GM15510 (cell line): Measurements from ENCODE around the gene CLEC16A.

ENCODE experiments used
- POLR2A ChIP-seq: IDR thresholded peaks from 3 replicates; pipeline ENCODE4 v1.6.1; 2011; ENCODE audit warnings: borderline replicate concordance; ENCODE audit not compliant: insufficient read length; ENCODE audit errors: extremely low read depth

The CLEC16A gene

DNA sequence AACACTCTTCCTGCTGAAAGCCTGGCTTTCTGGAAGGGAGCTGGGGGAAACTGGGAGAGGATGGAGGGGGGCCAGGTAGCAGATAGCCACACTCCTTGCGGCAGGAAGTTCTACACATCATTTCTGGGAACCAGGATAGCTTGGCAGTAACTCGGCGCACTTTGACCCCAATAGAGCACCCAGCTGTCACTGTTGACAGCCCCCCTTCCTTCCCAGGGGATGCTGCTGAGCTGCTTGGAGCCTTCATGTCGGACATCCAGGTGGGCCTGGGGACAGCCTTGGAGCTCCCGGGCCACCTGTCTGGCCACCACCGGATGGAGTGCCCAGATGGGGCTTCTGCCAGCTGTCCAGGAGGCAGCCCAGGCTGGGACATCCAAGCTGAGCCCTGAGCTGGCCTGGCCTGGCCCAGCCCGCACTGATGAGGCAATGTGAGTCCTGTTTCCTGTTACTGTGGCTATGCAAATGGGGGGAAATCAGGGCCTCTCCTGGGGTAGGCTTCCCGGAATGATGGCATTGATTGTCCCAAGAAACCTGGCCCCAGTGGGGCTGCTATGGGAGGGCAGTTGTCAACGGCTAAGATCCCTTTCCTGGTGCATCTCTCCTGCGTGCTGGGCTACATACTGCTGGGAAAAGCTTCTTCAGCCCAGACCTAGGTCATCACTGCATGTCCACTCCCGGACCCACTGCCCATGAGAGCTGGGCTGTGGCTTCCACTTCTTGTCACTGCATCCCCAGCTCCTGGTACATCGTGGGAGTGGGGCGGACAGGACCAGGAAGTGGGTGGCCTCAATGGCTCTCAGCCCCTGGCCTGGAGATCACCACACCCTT, 261.6 kb downstream of the CLEC16A start:
- TF ChIP-seq POLR2A: no peak

DNA sequence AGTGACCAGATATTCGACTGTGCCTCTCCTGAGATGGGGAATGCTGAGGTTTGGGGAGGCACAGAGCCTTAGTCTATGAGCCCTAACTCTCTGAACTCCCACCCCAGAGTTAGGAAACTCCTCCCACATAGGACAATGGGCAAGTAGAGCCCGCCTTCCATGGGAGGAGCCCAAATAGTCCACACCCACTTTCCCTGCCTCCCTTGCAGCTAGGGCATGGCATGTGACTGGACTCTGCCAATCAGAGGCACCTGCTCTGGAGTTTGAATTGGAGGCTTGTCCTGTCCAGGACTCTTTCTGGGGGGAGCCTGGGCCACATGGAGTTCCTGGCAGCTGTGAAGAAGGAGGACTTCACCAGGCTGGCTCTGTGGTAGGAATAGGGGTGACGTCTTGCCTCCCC, 263.3 kb downstream of the CLEC16A start:
- no peak for TF ChIP-seq POLR2A

DNA sequence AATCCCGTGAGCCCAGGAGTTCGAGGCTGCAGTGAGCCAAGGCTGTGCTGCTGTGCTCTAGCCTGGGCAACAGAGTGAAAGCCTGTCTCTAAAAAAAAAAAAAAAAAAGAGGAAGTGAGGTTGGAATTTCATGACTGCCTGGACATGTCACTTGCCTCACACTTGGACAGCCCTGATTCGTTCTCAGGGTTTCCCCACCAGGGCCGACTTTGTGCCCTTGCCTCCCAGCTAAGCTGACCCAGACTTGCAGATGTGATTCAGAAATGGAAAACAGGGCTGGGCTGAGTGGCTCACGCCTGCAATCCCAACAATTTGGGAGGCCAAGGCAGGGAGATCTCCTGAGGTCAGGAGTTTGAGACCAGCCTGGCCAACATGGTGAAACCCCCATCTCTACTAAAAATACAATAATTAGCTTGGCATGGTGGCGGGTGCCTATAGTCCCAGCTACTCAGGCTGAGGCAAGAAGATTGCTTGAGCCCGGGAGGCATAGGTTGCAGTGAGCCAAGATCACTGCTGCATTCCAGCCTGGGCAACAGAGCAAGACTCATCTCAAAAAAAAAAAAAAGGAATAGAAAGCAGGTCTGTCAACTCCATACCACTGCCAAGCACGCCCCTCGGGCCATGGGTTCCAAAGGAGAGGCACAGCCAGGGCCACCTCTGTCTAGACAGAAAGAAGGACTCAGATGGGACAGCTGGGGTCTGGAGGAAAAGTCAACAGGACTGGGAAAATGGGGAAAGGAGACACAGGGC, 264.7 kb downstream of the CLEC16A start:
- no peak for TF ChIP-seq POLR2A

DNA sequence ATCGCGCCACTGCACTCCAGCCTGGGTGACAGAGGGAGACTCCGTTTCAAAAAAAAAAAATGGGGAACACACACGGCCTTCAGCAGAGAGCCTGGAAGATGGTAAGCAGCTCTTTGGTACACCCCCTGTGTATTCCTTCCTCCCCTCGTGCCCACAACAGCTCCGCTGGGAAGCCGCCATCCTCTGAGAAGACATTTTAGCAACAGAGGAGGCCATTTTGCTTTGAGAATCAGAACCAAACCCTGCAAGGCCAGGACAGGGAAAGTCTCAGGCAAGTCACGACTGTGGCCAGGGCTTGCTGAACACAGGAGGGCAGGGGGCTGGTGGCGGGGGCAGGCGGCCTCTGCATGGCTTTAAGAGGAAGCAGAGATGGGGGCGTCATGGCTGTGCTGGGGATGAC, 265.9 kb downstream of the CLEC16A start:
- no peak for TF ChIP-seq POLR2A

DNA sequence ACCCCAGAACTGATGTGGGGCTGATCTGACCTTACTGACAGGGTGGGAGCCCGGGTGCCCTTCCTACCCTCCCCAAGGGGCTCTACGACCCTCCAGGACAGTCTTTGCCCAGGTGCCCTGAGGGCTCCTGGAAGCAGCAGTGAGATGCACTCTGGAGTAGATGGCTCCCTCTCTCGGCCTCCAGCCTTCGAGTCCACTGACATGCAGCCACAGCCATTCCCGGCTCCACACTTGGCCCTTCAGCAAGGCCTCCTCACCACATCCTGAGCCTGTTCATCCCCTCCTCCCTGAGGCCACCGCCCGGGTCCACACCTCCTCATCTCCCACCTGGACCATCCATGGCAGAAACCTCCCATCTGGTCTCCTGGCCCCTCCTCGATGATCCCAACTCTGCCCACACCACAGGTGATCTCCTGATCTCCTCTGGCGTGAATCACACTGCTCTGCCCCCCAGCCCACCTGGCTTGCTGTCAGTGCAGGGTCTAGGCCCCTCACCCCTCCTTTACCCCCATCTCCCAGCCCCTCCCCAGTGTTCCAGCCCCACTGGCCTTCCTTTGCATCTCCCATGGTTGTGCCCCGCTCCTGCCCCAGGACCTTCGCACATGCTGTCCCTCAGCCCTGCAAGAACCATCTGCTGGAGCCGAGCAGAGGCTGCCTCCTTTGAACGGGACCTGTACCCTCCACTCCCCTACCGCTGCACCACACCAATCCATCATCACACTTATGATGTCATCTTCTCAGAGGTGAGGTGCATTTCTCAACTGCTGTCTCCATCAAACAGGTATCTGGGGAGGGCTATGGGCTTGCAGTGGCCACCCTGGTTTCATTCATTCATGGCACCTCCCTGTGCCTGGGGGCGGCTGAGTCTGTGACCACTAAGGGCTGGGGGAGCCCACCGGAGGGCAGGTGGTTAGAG, 267.0 kb downstream of the CLEC16A start:
- no peak for TF ChIP-seq POLR2A

DNA sequence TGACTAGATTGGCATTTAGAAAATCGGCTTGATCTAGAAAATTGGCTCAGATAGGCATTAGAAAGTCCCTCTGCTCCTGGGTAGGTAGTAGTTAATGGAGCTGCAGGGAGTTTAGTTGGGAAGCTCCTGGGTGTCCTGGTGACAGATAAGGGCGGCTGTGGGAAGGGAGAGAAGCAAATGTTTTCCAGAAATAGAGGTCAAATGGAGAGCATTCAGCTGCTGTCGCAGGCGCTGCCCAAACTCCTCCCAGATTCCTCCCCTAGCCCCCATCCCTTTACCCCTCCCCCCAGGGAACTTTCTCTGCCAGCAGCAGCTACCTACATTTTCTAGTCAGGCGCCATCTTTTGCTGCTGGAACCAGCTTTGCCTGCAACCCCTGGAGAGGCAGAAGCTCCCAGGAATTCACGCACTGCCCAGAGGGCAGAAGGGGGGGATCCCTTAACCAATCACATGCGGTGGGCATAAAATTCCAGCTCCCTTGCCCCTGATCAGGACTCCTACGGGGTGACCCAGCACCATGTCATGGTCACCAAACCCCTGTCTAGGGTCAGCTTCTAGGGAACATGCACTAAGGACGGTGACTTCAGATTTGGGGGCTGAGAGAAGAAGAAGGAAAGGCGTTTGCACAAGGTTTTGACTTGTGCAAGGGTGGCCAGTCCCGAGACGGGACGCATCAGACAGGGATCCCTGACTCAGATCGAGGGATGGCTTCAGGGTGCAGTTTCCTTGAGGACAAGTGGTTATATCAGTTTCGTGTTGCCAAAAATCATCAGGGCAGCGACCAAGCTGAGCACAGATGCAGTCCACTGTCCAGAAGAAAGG, 267.8 kb downstream of the CLEC16A start:
- no peak for TF ChIP-seq POLR2A

DNA sequence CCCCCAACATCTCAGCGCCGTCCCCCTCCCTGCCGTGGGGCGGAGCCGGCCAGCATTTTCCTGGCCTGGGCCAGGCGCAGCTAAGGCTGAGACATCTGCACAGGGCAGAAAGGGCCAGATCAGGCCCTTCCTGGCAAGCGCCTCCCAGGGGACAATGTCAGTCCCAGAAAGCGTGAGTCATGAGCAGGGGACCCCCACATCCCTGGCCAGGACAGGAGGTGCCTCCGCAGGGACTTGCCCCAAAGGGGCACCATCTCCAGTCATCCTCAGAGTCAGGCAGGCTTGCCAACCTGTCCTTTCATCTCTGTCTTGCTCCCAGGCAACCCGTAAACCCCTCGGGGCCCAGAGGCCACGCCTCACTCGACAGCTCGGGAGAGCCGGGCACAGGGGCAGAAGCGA, 268.4 kb downstream of the CLEC16A start:
- no peak for TF ChIP-seq POLR2A

DNA sequence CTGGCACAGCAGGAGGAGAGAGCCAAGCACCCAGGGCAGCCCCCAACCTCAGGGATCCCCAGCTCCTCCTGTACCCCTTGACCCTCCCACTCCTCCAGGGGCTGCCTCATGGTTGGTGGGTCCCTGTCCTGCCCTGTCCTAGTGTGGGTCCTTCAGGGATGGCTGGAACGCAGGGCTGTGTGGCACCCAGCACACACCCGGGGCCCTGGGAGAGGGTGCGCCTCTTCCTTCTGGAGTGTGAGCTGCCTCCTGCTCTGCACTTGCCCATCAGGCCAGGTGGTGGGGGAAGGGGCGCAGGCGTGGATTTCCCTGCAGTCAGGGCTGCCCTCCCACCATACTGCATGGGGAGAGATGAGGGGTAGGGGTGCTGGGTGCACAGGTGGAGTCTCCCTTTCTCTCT, 269.0 kb downstream of the CLEC16A start:
- no peak for TF ChIP-seq POLR2A

DNA sequence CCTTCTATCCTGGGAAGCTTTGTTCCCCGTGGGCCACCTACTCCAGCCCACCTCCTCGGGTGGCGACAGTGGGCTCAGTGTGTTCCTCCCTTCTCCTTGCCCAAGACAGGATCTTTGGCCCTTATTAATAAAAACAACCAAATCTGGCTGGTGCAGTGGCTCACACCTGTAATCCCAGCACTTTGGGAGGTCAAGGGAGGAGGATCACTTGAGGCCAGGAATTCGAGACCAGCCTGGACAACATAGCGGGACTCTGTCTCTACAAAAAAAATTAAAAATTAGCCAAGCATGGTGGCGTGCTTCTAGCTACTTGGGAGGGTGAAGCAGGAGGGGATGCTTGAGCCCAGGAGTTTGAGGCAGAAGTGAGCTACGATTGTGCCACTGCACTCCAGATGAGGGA, 269.4 kb downstream of the CLEC16A start:
- no peak for TF ChIP-seq POLR2A

DNA sequence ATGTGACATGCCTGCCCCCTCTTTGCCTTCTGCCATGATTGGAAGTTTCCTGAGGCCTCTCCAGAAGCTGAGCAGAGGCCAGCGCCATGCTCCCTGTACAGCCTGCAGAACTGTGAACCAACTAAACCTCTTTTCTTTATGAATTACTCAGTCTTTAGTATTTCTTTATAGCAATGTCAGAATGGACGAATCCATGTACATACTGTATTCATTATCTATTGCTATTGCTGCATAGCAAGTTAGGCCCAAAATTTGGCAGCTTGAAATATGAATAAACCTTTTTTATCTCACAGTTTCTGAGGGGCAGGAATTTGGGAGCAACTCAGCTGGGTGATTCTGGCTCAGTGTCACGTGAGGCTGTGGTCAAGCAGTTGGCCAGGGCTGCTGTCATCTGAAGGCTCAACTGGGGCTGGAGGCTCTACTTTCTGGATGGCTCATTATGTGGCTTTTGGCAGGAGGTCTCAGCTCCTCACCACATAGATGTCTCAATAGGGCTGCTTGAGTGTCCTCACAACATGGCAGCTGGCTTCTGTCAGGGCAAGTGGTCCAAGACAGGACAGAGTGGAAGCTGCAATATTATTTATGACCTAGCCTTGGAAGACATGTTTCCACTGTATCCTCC, 271.7 kb downstream of the CLEC16A start:
- no peak for TF ChIP-seq POLR2A

DNA sequence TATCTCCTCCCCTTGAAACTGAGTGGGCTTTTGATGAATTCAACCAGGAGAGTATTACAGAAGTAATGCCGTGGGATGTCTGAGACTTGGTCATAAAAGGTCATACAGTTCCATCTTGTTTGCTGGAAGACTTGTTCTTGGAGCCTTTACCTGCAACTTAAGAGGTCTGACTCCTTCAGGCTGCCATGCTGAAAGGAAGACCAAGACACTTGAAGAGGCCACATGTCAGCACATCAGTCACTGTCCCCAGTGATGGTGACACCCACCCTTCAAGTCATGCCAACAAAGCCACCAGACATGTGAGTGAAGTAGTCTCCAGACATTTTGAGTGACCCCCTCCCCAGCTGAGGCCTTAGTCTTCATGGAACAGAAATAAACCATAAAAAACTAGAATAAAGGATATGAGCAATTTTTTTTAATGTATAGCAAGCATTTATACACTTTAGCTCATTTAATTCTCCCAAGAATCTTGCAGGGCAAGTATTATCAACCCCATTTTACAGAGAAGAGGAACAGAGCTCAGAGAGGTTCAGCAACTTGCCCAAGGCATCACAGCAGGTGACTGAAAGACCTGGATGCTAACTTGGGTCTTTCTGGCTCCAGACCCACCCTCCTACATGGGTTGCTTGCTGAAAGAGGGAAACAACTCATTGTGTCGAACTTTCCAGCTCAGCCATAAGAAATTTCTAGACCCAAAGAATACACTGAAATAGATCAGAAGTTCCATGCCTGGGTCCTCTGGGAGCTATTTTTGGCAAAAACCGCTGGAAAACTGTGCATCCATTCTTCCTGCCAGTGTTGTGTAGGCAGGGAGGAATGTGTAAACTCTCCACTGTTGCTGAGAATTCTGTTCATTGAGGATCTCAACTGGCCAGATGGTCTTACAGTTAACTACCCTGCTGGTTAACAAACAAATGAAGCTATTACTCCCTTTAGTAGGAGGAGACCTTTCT, 273.6 kb downstream of the CLEC16A start:
- TF ChIP-seq POLR2A: no peak

DNA sequence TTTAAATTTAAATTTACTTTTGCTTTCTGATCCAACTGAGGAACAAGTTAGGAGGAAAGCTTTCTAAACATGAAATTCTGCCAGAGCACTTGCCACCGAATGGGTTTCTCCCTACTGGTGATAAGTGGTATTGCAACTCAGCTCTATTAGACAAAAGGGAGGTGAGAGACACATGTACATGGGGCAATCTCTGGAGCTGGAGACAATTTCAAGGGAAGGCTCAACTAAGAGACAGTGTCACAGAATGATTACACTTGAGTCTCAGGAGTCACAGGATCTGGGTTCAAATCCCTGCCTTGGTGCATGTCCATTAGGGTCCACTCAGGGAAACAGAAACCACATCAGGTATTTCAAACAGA, 274.2 kb downstream of the CLEC16A start:
- no peak for TF ChIP-seq POLR2A

DNA sequence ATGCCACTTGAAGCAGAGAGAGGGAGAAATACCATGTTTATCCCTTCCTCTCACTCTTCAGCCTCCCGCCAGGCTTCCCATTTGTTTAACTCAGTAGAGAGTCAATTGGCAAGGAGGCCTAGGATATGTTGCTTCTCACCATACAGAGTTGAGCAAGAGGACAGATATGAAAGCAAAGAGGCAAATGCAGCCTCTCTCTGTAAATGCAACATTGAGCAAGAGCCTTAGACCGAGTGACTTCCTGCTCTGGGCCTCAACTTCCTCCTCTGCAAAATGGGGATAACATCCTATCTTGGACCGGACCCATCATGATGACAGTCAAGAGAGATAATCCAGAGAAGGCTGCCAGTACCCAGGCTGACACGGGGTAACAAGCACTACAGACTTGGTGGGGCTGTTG, 274.8 kb downstream of the CLEC16A start:
- TF ChIP-seq POLR2A: no peak
